ENCODE results near the gene CYP26B1. TPM values are rescaled to one million over a fixed set of nuclear protein-coding genes. Genes with fewer than 3 reads are reported as not detected.
A peak's percentile ranks its signal among the peaks of the same experiment; 100 is the strongest.

CYP26B1 gene
- total and polyA plus RNA-seq, 9 of the 15 experiments (the other 6 are each of a cell fraction or from before 2014, with no cell fraction given) = 0.01 to 0.13 (median 0.04) TPM; not detected in 6

DNA sequence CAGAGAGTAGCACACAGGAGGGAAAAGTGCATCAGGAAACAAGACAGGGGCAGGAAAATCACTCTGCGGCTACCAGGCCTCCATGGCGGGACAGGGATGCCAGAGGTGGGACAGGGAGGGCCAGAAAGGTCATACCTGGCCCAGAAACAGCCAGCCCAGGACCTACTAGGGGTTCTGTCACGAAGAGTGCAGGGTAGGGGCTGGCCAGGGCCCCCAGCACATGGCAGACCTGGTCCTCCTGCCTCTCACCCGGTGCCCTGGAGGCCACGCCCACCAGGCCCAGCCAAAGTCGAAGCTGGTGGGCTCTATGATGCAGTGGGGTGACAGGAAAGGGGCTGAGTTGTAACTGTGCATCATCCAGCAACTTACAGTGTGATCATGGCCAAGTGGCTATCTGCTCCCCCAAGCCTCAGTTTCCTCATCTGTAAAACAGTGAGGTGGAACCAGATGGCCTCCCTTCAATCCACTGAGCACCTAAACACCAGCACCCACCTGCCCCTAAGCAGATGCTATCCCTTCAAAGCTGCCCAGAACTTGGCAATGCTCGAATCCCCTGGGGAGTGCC lies 10.6 kb downstream of the CYP26B1 start:
- Histone ChIP-seq H3K36me3 (ENCODE audit: control insufficient read depth, insufficient read depth, low read length) (no peaks in the 10 kb centered on the region), H3K4me3 (no peak overlapping the region), H3K9me1 (ENCODE audit: control insufficient read depth, insufficient read depth, low read length) (peaks cover 5% of the 10 kb centered on the region), H3K4me1 (replicated peaks in 1 of 2; ENCODE audit: control insufficient read depth in 2 of 2, insufficient read depth in 2 of 2, low read length in 2 of 2) (peaks cover 0 to 14% of the 10 kb centered on the region in 2 experiments; a peak in 2 of 5 replicates), H3K9me3 (replicated peaks; ENCODE audit: control insufficient read depth, insufficient read depth, low read depth, low read length) (no peaks in the 10 kb centered on the region), H3K9ac (ENCODE audit: insufficient read depth in 1 of 2, low read depth in 2 of 2, low read length in 2 of 2) (no peak overlapping the region), H4K20me1 (replicated peaks; ENCODE audit: control insufficient read depth, insufficient read depth, low read length) (no peaks in the 10 kb centered on the region), H3K79me2 (ENCODE audit: control insufficient read depth, insufficient read depth, low read length) (no peaks in the 10 kb centered on the region), H3K27ac (ENCODE audit: extremely low read depth, low read depth, low read length) (no peak overlapping the region), H3K27me3 (ENCODE audit: control insufficient read depth in 2 of 2, insufficient read depth in 2 of 2, low read length in 2 of 2) (peaks cover 0 to 29% of the 10 kb centered on the region in 2 experiments; a peak in 2 of 5 replicates), H2AFZ (ENCODE audit: low read depth, low read length) (no peak overlapping the region), H3K4me2 (ENCODE audit: insufficient read depth, low read length) (no peak overlapping the region)
- no TSS peak for BruUV-seq (replicated peaks)
- TF ChIP-seq CEBPG (CRISPR knock-in tag; IDR thresholded peaks at IDR 0.05) = no peak
- TF ChIP-seq CEBPG (tag; conservative IDR thresholded peaks at IDR 0.05 in 1 of 2, IDR thresholded peaks at IDR 0.05 in 1 of 2) = no peak
- TF ChIP-seq KLF10 (CRISPR knock-in tag; IDR thresholded peaks at IDR 0.05) = no peak
- no peak for TF ChIP-seq SRSF9 (IDR thresholded peaks at IDR 0.05; ENCODE audit: borderline replicate concordance, low read depth, low read length)
- TF ChIP-seq, protein P1, sequence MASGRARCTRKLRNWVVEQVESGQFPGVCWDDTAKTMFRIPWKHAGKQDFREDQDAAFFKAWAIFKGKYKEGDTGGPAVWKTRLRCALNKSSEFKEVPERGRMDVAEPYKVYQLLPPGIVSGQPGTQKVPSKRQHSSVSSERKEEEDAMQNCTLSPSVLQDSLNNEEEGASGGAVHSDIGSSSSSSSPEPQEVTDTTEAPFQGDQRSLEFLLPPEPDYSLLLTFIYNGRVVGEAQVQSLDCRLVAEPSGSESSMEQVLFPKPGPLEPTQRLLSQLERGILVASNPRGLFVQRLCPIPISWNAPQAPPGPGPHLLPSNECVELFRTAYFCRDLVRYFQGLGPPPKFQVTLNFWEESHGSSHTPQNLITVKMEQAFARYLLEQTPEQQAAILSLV (tag; IDR thresholded peaks at IDR 0.05) = no peak
- no peak for TF ChIP-seq ZNF175 (CRISPR knock-in tag; IDR thresholded peaks at IDR 0.05; ENCODE audit: low read depth)
- TF ChIP-seq ZNF347 (CRISPR knock-in tag; IDR thresholded peaks at IDR 0.05; ENCODE audit: low read depth) = no peak
- in situ Hi-C loops (cut with MboI) = no loop called here
- 3% methylated on average over 7 of the region's 7 CpGs for WGBS (ENCODE audit: insufficient coverage, low coverage, missing lambda C conversion rate)
- no peak for DNase-seq (ENCODE audit: extremely low read depth in 1 of 4, low spot score in 3 of 4)
- POLR2A ChIA-PET = interaction anchor here (0.6 kb wide), 1 partner anchor 337 kb away, joined by 3 read pairs; no protein-coding TSS in a partner anchor
- FAIRE-seq = no peak
- ATAC-seq = peak; percentile 25; the same call in 2 of the 3 replicates
- CTCF ChIA-PET (ENCODE audit: low intra/inter-chr PET ratio) = no interaction called here
- intact Hi-C loops (cut with micrococcal nuclease) = loop anchor here (5.0 kb wide), 1 partner anchor 590 kb away; no protein-coding TSS in a partner anchor
